HepG2 (cell line): ENCODE measurements around the gene HOXA5. TPM values are rescaled to one million over a fixed set of nuclear protein-coding genes. Genes with fewer than 3 reads are reported as not detected.

Source experiments
- ATAC-seq: fragments of 200-7000 bp; cut with Tn5 transposase; 3 replicates; pipeline ENCODE4 v1.9.1; 2020; ENCODE audit warnings: mild to moderate bottlenecking, moderate library complexity
- BruUV-seq: library from RNA; stranded (reverse); fragments of 400-500 nt; replicated peaks from 2 replicates; lab custom pipeline; 2021; lab: Mats Ljungman, UMichigan
- CTCF ChIA-PET: fragments of 300-600 bp; formaldehyde crosslinking; extraction: SDS; loops from one replicate; lab custom pipeline; 2021; ENCODE audit warnings: low total read pairs, inconsistent platforms, low intra/inter-chr PET ratio; lab: Yijun Ruan, JAX
- POLR2A ChIA-PET: fragments of 350-600 bp; sonication (Branson Sonifier 250); formaldehyde crosslinking; loops from one replicate; lab custom pipeline; 2020; ENCODE audit warnings: antibody characterized with exemption, inconsistent platforms; lab: Yijun Ruan, JAX
- DNase-seq: peaks from one replicate; pipeline ENCODE4 v3.0.0-alpha.2; 2015; ENCODE audit warnings: low spot score
- FAIRE-seq: peaks from 3 replicates; lab custom pipeline; 2011; peaks lifted over from hg19 to GRCh38; lab: Jason Lieb, UNC
- H2AFZ ChIP-seq: one replicate; pipeline ENCODE4 v1.6.1; 2011; ENCODE audit warnings: low read length, inconsistent platforms
- H3K27ac ChIP-seq: fragments of 300-600 bp; 3 replicates; pipeline ENCODE4 v1.8.0; 2011; ENCODE audit warnings: mixed run types, mild to moderate bottlenecking, mixed read lengths, low read length, inconsistent platforms; ENCODE audit not compliant: insufficient read depth; ENCODE audit errors: extremely low read length
- H3K27me3 ChIP-seq, 2 experiments: fragments of 200-600 bp in 1 of 2; 2 replicates in 1 of 2; 3 replicates in 1 of 2; pipeline versions ENCODE4 v1.6.0 to v1.8.0; 2011; ENCODE audit warnings: low read length in 2 of 2, mild to moderate bottlenecking in 2 of 2, moderate library complexity in 2 of 2, inconsistent platforms in 1 of 2; ENCODE audit not compliant: insufficient read depth in 2 of 2, control insufficient read depth in 1 of 2
- H3K36me3 ChIP-seq, 2 experiments: fragments of 200-600 bp in 1 of 2; replicated peaks in 1 of 2; 2 replicates in 1 of 2; 3 replicates in 1 of 2; pipeline versions ENCODE4 v1.5.1 to v1.8.0; 2011; ENCODE audit warnings: low read length in 2 of 2, inconsistent platforms in 1 of 2; ENCODE audit not compliant: insufficient read depth in 2 of 2, control insufficient read depth in 1 of 2
- H3K4me1 ChIP-seq: 2 replicates; pipeline ENCODE4 v1.5.1; 2012; ENCODE audit warnings: low read length, inconsistent platforms; ENCODE audit not compliant: insufficient read depth
- H3K4me2 ChIP-seq: 2 replicates; pipeline ENCODE4 v1.6.0; 2011; ENCODE audit warnings: low read depth, low read length, inconsistent platforms
- H3K4me3 ChIP-seq, 3 experiments: fragments of 200-600 bp in 1 of 3; sonication (generic), shearing (Covaris generic) in 1 of 3; replicated peaks in 1 of 3; 2 replicates each; pipeline ENCODE4 v1.5.1; 2011 to 2016; ENCODE audit warnings: low read length in 3 of 3, inconsistent platforms in 2 of 3, low read depth in 2 of 3, mild to moderate bottlenecking in 2 of 3, control low read depth in 1 of 3, mixed read lengths in 1 of 3; ENCODE audit not compliant: insufficient read depth in 1 of 3
- H3K79me2 ChIP-seq: one replicate; pipeline ENCODE4 v1.6.1; 2011; ENCODE audit warnings: low read length, inconsistent platforms; ENCODE audit not compliant: insufficient read depth
- H3K9ac ChIP-seq: 2 replicates; pipeline ENCODE4 v1.6.0; 2011; ENCODE audit warnings: mild to moderate bottlenecking, low read depth, low read length, inconsistent platforms; ENCODE audit not compliant: insufficient read depth
- H3K9me3 ChIP-seq: 2 replicates; pipeline ENCODE4 v1.5.1; 2012; ENCODE audit warnings: mild to moderate bottlenecking, low read length
- H4K20me1 ChIP-seq: 2 replicates; pipeline ENCODE4 v1.6.0; 2011; ENCODE audit warnings: inconsistent platforms, mild to moderate bottlenecking, low read length, moderate library complexity; ENCODE audit not compliant: insufficient read depth
- HNF1B ChIP-seq: sonication (generic); formaldehyde crosslinking; IDR thresholded peaks from 2 replicates; pipeline ENCODE4 v1.5.1; 2020; ENCODE audit warnings: mild to moderate bottlenecking, moderate library complexity, missing genetic modification reagents
- IKZF4 ChIP-seq: sonication (generic); formaldehyde crosslinking; IDR thresholded peaks from 2 replicates; pipeline ENCODE4 v1.5.1; 2020; ENCODE audit warnings: borderline replicate concordance, mild to moderate bottlenecking, low read depth, missing genetic modification reagents; ENCODE audit errors: not compliant biosample characterization
- SRSF1 ChIP-seq: fragments of 200-400 bp; formaldehyde crosslinking; optimal IDR thresholded peaks from 2 replicates; pipeline ENCODE3; 2017; ENCODE audit warnings: mild to moderate bottlenecking, low read depth, low read length, moderate library complexity
- ZNF30 ChIP-seq: sonication (generic); formaldehyde crosslinking; IDR thresholded peaks from 2 replicates; pipeline ENCODE4 v1.5.0; 2020; ENCODE audit warnings: mild to moderate bottlenecking, missing genetic modification reagents
- ZNF333 ChIP-seq: sonication (generic); formaldehyde crosslinking; IDR thresholded peaks from 2 replicates; pipeline ENCODE4 v1.4.0; 2020; ENCODE audit warnings: mild to moderate bottlenecking, missing genetic modification reagents, borderline replicate concordance
- ZNF501 ChIP-seq: sonication (generic); formaldehyde crosslinking; IDR thresholded peaks from 2 replicates; pipeline ENCODE4 v1.5.1; 2020; ENCODE audit warnings: mild to moderate bottlenecking, moderate library complexity, missing genetic modification reagents
- WGBS: methylation state at CpG from one replicate; pipeline ENCODE4 v1.1.6; 2017; ENCODE audit warnings: low lambda C conversion rate; 5-methylcytosine and 5-hydroxymethylcytosine counted together
- in situ Hi-C: cut with HindIII; loops from 2 replicates; pipeline ENCODE4 v1.10.0; 2017; ENCODE audit warnings: low pct_unique_long_range_greater_than_20kb; ENCODE audit not compliant: extremely low pct_ligation_motif_present
- intact Hi-C: fragments of 100-400 bp; cut with micrococcal nuclease; formaldehyde crosslinking; loops from one replicate; pipeline ENCODE4 v1.10.0; 2022; ENCODE audit not compliant: unreplicated experiment
- polyA plus RNA-seq, 8 experiments: library from polyadenylated mRNA; depleted of rRNA in 3 of 8; stranded (reverse) in 7 of 8; unstranded in 1 of 8; fragments of >200 nt; fragmentation: Illumina TruSeq in 4 of 8; extraction: Trizol in 4 of 8; gene quantifications; 2 replicates each; pipeline versions ENCODE4 v1.2.1 to v1.2.3, GENCODE V29; 2011 to 2016; ENCODE audit warnings: low read depth in 4 of 8, missing spikeins in 1 of 8, mixed read lengths in 1 of 8; ENCODE audit not compliant: insufficient read depth in 1 of 8
- total RNA-seq, 5 experiments: library from RNA; depleted of rRNA; stranded (reverse); fragments of >200 nt; fragmentation: Illumina TruSeq; extraction: Trizol; gene quantifications; 2 replicates each; pipeline ENCODE4 v1.2.3, GENCODE V29; 2016; ENCODE audit warnings: low read depth in 1 of 5

Gene HOXA5
- total and polyA plus RNA-seq, 2 of the 13 experiments (the other 11 are each of a cell fraction or from before 2014, with no cell fraction given), result 3.2 to 3.6 TPM

- Histone ChIP-seq H3K79me2 (no peaks in the 10 kb centered on the region), H3K4me2 (no peak overlapping the region; the same call in 1 of the 2 replicates), H3K9ac (no peak overlapping the region), H3K27me3 (peaks cover 0 to 14% of the 10 kb centered on the region in 2 experiments; a peak in 2 of 5 replicates), H4K20me1 (no peaks in the 10 kb centered on the region), H2AFZ (no peak overlapping the region), H3K9me3 (no peaks in the 10 kb centered on the region), H3K4me1 (peaks cover 28% of the 10 kb centered on the region), H3K27ac (no peak overlapping the region), H3K36me3 (no peaks in the 10 kb centered on the region), H3K4me3 (no peak overlapping the region)
- ATAC-seq, result no peak
- TF ChIP-seq HNF1B (CRISPR knock-in tag) (no peak), ZNF30 (CRISPR knock-in tag) (no peak), SRSF1 (no peak), IKZF4 (no peak), ZNF333 (no peak), ZNF501 (CRISPR knock-in tag) (no peak)
- BruUV-seq, result no TSS peak
- CTCF ChIA-PET, result no interaction called here
- no peak for DNase-seq
- FAIRE-seq, result no peak
- WGBS, result 89% methylated on average over 30 of the region's 33 CpGs
- in situ Hi-C loops, result no loop called here
- intact Hi-C loops, result no loop called here
- POLR2A ChIA-PET, result interaction anchor here (1.0 to 1.9 kb wide), 3 partner anchors 24 to 33 kb away, joined by 3 to 16 read pairs (median 4); no protein-coding TSS in a partner anchor
Observed at GRCh38 chr7:27095050-27095896, 48.2 kb downstream of the HOXA5 start.
